ENCODE results near the gene CCDC192.

- no peak for TF ChIP-seq CTCF (IDR thresholded peaks at IDR 0.05; ENCODE audit: insufficient read depth, low read depth, low read length)
- TF ChIP-seq EZH2 (IDR thresholded peaks at IDR 0.05; ENCODE audit: insufficient read depth, low read length): no peak
Measured at GRCh38 chr5:127774221-127774620, 71.0 kb downstream of the CCDC192 start.

Data from astrocyte (in vitro differentiated cells and primary cell).